Neural progenitor cell (in vitro differentiated cells): ENCODE data around the gene PLPPR3. TPM values are rescaled to one million over a fixed set of nuclear protein-coding genes. Genes with fewer than 3 reads are reported as not detected.

Source experiments
- DNase-seq: peaks from one replicate; pipeline ENCODE4 v3.0.0-alpha.2; 2016; ENCODE audit warnings: low spot score
- H2AFZ ChIP-seq: fragments of 200-600 bp; sonication (generic); replicated peaks from 2 replicates; pipeline ENCODE4 v1.6.1; 2016; ENCODE audit warnings: antibody characterized with exemption
- H3F3A ChIP-seq: fragments of 200-600 bp; sonication (generic); 2 replicates; pipeline ENCODE4 v1.6.1; 2016; ENCODE audit warnings: antibody characterized with exemption, low read depth
- H3K27ac ChIP-seq: fragments of 200-600 bp; sonication (generic); 2 replicates; pipeline ENCODE4 v1.5.1; 2016; ENCODE audit warnings: mild to moderate bottlenecking
- H3K27me3 ChIP-seq: fragments of 200-600 bp; sonication (generic); 2 replicates; pipeline ENCODE4 v1.6.1; 2016; ENCODE audit warnings: mild to moderate bottlenecking, moderate library complexity
- H3K36me3 ChIP-seq: fragments of 200-600 bp; sonication (generic); 2 replicates; pipeline ENCODE4 v1.5.1; 2016
- H3K4me1 ChIP-seq: fragments of 200-600 bp; sonication (generic); 2 replicates; pipeline ENCODE4 v1.6.1; 2016; ENCODE audit warnings: mixed run types
- H3K4me2 ChIP-seq: fragments of 200-600 bp; sonication (generic); 2 replicates; pipeline ENCODE4 v1.6.1; 2016
- H3K4me3 ChIP-seq: fragments of 200-600 bp; sonication (generic); 2 replicates; pipeline ENCODE4 v1.5.1; 2016
- H3K79me2 ChIP-seq: fragments of 200-600 bp; sonication (generic); 2 replicates; pipeline ENCODE4 v1.6.1; 2016; ENCODE audit warnings: low read depth
- H3K9ac ChIP-seq: fragments of 200-600 bp; sonication (generic); 2 replicates; pipeline ENCODE4 v1.6.1; 2016
- H3K9me3 ChIP-seq: fragments of 200-600 bp; sonication (generic); 2 replicates; pipeline ENCODE4 v1.5.1; 2016; ENCODE audit warnings: low read depth
- H4K20me1 ChIP-seq: fragments of 200-600 bp; sonication (generic); 2 replicates; pipeline ENCODE4 v1.6.1; 2016; ENCODE audit warnings: low read depth
- H3K27ac Mint-ChIP-seq: 3 replicates; pipeline ENCODE4 v1.8.0; 2021; ENCODE audit warnings: mixed read lengths
- H3K27me3 Mint-ChIP-seq: 2 replicates; pipeline ENCODE4 v1.8.0; 2022; ENCODE audit warnings: low read depth, mild to moderate bottlenecking, inconsistent platforms, moderate library complexity, mixed read lengths; ENCODE audit not compliant: insufficient read depth
- H3K36me3 Mint-ChIP-seq: 3 replicates; pipeline ENCODE4 v1.8.0; 2021; ENCODE audit warnings: mixed read lengths
- H3K4me1 Mint-ChIP-seq: 3 replicates; pipeline ENCODE4 v1.8.0; 2021; ENCODE audit warnings: mixed read lengths
- H3K4me3 Mint-ChIP-seq: 3 replicates; pipeline ENCODE4 v1.8.0; 2021; ENCODE audit warnings: mild to moderate bottlenecking, moderate library complexity, mixed read lengths
- H3K9me3 Mint-ChIP-seq: 3 replicates; pipeline ENCODE4 v1.8.0; 2020; ENCODE audit warnings: mixed read lengths
- CTCF ChIP-seq: fragments of 200-600 bp; sonication (generic); IDR thresholded peaks from 2 replicates; pipeline ENCODE4 v1.5.1; 2017; ENCODE audit warnings: antibody characterized with exemption, mild to moderate bottlenecking
- EZH2 ChIP-seq: fragments of 200-600 bp; sonication (generic); IDR thresholded peaks from 2 replicates; pipeline ENCODE4 v1.6.1; 2017; ENCODE audit warnings: antibody characterized with exemption, mild to moderate bottlenecking, moderate library complexity
- EZH2phosphoT487 ChIP-seq: fragments of 200-600 bp; sonication (generic); IDR thresholded peaks from 2 replicates; pipeline ENCODE4 v1.6.1; 2017; ENCODE audit warnings: antibody characterized with exemption
- total RNA-seq: library from RNA; depleted of rRNA; stranded (reverse); fragments of >200 nt; gene quantifications from 2 replicates; pipeline ENCODE4 v1.2.3, GENCODE V29; 2015; ENCODE audit warnings: low replicate concordance

The PLPPR3 gene
- total RNA-seq, 1 donor from 2014 or later, result 15.6 TPM

- H3K27ac Mint-ChIP-seq, result no peak overlapping the region
- peak overlapping the region; percentile 24 for H3K4me3 ChIP-seq
- H2AFZ ChIP-seq, result peak overlapping the region; percentile 90
Measured at GRCh38 chr19:782185-782877, 39.4 kb downstream of the PLPPR3 start.

GRCh38 chr19:781800-782184 is 40.0 kb downstream of the PLPPR3 start:
- Histone ChIP-seq H3K9me3 (no peaks in the 10 kb centered on the region), H4K20me1 (no peaks in the 10 kb centered on the region), H3K27me3 (no peaks in the 10 kb centered on the region), H3K36me3 (no peaks in the 10 kb centered on the region), H2AFZ (peak overlapping the region; percentile 90), H3K9ac (no peak overlapping the region), H3K4me1 (peaks cover 18% of the 10 kb centered on the region), H3K4me3 (peak overlapping the region; percentile 24), H3K4me2 (peak overlapping the region; percentile 62), H3K79me2 (peaks cover 17% of the 10 kb centered on the region), H3K27ac (peak overlapping the region; percentile 80), H3F3A (peaks cover 26% of the 10 kb centered on the region)
- Mint-ChIP-seq H3K27ac (no peak overlapping the region), H3K4me3 (no peak overlapping the region), H3K9me3 (no peaks in the 10 kb centered on the region), H3K27me3 (peaks cover 10% of the 10 kb centered on the region), H3K36me3 (no peaks in the 10 kb centered on the region), H3K4me1 (peaks cover 20% of the 10 kb centered on the region)
- DNase-seq, result no peak
- no peak for TF ChIP-seq EZH2
- TF ChIP-seq CTCF, result no peak
- TF ChIP-seq EZH2phosphoT487, result no peak

More at GRCh38 chr19:782185-782877, 39.4 kb downstream of the PLPPR3 start:
- Histone ChIP-seq H3K27ac (peak overlapping the region; percentile 80), H3F3A (peaks cover 27% of the 10 kb centered on the region), H3K79me2 (peaks cover 17% of the 10 kb centered on the region), H3K4me1 (peaks cover 18% of the 10 kb centered on the region), H3K27me3 (no peaks in the 10 kb centered on the region), H3K4me2 (peak overlapping the region; percentile 62), H3K9ac (no peak overlapping the region), H3K36me3 (no peaks in the 10 kb centered on the region), H3K9me3 (no peaks in the 10 kb centered on the region), H4K20me1 (no peaks in the 10 kb centered on the region)
- Mint-ChIP-seq H3K4me1 (peaks cover 20% of the 10 kb centered on the region), H3K27me3 (peaks cover 10% of the 10 kb centered on the region), H3K9me3 (no peaks in the 10 kb centered on the region), H3K4me3 (no peak overlapping the region), H3K36me3 (no peaks in the 10 kb centered on the region)
- DNase-seq, result peak; percentile 83
- TF ChIP-seq EZH2phosphoT487, result no peak
- TF ChIP-seq CTCF, result no peak
- TF ChIP-seq EZH2, result no peak

- no peak overlapping the region for H3K27ac ChIP-seq
- H3K9ac ChIP-seq, result no peak overlapping the region
- Mint-ChIP-seq H3K27ac (no peak overlapping the region), H3K4me1 (peaks cover 24% of the 10 kb centered on the region), H3K4me3 (peak overlapping the region; percentile 24), H3K36me3 (no peaks in the 10 kb centered on the region), H3K9me3 (no peaks in the 10 kb centered on the region), H3K27me3 (peaks cover 10% of the 10 kb centered on the region)
- H3K4me1 ChIP-seq, result peaks cover 18% of the 10 kb centered on the region
- H3K4me3 ChIP-seq, result no peak overlapping the region
- TF ChIP-seq EZH2 (no peak), CTCF (no peak), EZH2phosphoT487 (no peak)
- H2AFZ ChIP-seq, result no peak overlapping the region
- H3K79me2 ChIP-seq, result peaks cover 17% of the 10 kb centered on the region
- no peaks in the 10 kb centered on the region for H3K27me3 ChIP-seq
- no peaks in the 10 kb centered on the region for H3K36me3 ChIP-seq
- DNase-seq, result no peak
- H3K4me2 ChIP-seq, result no peak overlapping the region
- H3F3A ChIP-seq, result peaks cover 26% of the 10 kb centered on the region
- H4K20me1 ChIP-seq, result no peaks in the 10 kb centered on the region
- no peaks in the 10 kb centered on the region for H3K9me3 ChIP-seq
Measured at GRCh38 chr19:780935-781334, 40.8 kb downstream of the PLPPR3 start.
